Gastrocnemius medialis (tissue), 4 donors: ENCODE measurements around the gene MAPK12.

ENCODE experiments used
- POLR2A ChIP-seq, 2 donors: fragments of 450-650 bp; IDR thresholded peaks; one replicate each; pipeline ENCODE4 v1.6.1; 2017; ENCODE audit warnings: antibody characterized with exemption in 2 of 2, mild to moderate bottlenecking in 2 of 2, moderate library complexity in 2 of 2
- TF ChIP-seq, protein P1 (sequence below), 5 experiments: fragments of 450-650 bp in 3 of 5; fragments of 200-600 bp in 2 of 5; sonication (generic) in 2 of 5; IDR thresholded peaks in 4 of 5; conservative IDR thresholded peaks in 1 of 5; 1 replicate in 4 of 5; 2 replicates in 1 of 5; pipeline ENCODE4 v1.5.1; 2016 to 2019; ENCODE audit warnings: antibody characterized with exemption in 5 of 5, mild to moderate bottlenecking in 3 of 5, moderate library complexity in 3 of 5

DNA sequence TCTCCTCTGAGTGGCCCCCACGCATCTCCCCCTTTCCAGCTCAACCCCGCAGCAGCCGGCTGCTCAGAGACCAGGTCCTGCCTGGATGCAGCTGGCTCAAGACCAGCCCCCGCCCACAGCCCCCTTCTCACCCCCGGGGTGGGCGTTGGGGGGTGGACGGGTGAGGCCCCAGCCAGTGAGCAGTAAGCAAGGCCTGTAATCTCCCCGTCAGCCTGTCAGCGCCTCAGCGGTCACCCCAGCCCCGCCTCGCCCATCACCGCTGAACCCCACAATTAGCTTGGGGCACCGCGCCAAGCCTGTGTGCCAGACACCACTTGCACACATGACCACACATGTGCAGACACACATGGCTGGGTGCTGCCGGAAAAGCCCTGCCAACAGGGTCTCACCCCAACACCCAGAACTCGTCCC lies 40.1 kb upstream of the MAPK12 start:
- TF ChIP-seq POLR2A (IDR thresholded peaks at IDR 0.05): no peak
- TF ChIP-seq, protein P1, sequence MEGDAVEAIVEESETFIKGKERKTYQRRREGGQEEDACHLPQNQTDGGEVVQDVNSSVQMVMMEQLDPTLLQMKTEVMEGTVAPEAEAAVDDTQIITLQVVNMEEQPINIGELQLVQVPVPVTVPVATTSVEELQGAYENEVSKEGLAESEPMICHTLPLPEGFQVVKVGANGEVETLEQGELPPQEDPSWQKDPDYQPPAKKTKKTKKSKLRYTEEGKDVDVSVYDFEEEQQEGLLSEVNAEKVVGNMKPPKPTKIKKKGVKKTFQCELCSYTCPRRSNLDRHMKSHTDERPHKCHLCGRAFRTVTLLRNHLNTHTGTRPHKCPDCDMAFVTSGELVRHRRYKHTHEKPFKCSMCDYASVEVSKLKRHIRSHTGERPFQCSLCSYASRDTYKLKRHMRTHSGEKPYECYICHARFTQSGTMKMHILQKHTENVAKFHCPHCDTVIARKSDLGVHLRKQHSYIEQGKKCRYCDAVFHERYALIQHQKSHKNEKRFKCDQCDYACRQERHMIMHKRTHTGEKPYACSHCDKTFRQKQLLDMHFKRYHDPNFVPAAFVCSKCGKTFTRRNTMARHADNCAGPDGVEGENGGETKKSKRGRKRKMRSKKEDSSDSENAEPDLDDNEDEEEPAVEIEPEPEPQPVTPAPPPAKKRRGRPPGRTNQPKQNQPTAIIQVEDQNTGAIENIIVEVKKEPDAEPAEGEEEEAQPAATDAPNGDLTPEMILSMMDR (IDR thresholded peaks at IDR 0.05 in 4 of 5, conservative IDR thresholded peaks at IDR 0.05 in 1 of 5): no peak
